IMR-90 (cell line): Measurements from ENCODE around the gene ATP2B2. TPM values are rescaled to one million over a fixed set of nuclear protein-coding genes. Genes with fewer than 3 reads are reported as not detected.

Source experiments
- ATAC-seq: fragments of 200-7000 bp; cut with Tn5 transposase; 2 replicates; pipeline ENCODE4 v1.9.1; 2020; ENCODE audit warnings: low read depth, mild to moderate bottlenecking, moderate library complexity
- BruUV-seq: library from RNA; stranded (reverse); fragments of 400-500 nt; replicated peaks from 2 replicates; lab custom pipeline; 2021; lab: Mats Ljungman, UMichigan
- CTCF ChIA-PET: fragments of 300-600 bp; formaldehyde crosslinking; extraction: SDS; loops from one replicate; lab custom pipeline; 2021; ENCODE audit warnings: antibody characterized with exemption; lab: Yijun Ruan, JAX
- POLR2A ChIA-PET: fragments of 300-600 bp; sonication (Branson Sonifier 250); formaldehyde crosslinking; loops from one replicate; lab custom pipeline; 2022; ENCODE audit warnings: antibody characterized with exemption; ENCODE audit not compliant: unreplicated experiment; lab: Charles Lee
- DNase-seq: peaks from one replicate; pipeline ENCODE4 v3.0.0; 2013
- H2AFZ ChIP-seq: replicated peaks from 2 replicates; pipeline ENCODE3; 2013; ENCODE audit warnings: low read length, mild to moderate bottlenecking; ENCODE audit not compliant: poor library complexity
- H2AK5ac ChIP-seq: 2 replicates; pipeline ENCODE4 v1.6.1; 2013; ENCODE audit warnings: low read depth, low read length, inconsistent platforms
- H2AK9ac ChIP-seq: replicated peaks from 2 replicates; pipeline ENCODE3; 2013; ENCODE audit warnings: mild to moderate bottlenecking, low read depth, low read length, moderate library complexity; ENCODE audit not compliant: poor library complexity
- H2BK120ac ChIP-seq: 2 replicates; pipeline ENCODE4 v1.6.1; 2013; ENCODE audit warnings: low read depth, low read length, inconsistent platforms
- H2BK15ac ChIP-seq: 3 replicates; pipeline ENCODE4 v1.6.1; 2013; ENCODE audit warnings: low read depth, low read length, inconsistent platforms
- H2BK20ac ChIP-seq: 2 replicates; pipeline ENCODE4 v1.6.1; 2013; ENCODE audit warnings: low read depth, mild to moderate bottlenecking, inconsistent platforms, low read length, moderate library complexity
- H2BK5ac ChIP-seq: 2 replicates; pipeline ENCODE4 v1.6.1; 2013; ENCODE audit warnings: mild to moderate bottlenecking, low read depth, low read length, inconsistent platforms; ENCODE audit not compliant: poor library complexity, severe bottlenecking
- H3K14ac ChIP-seq: replicated peaks from 2 replicates; pipeline ENCODE4 v1.6.1; 2013; ENCODE audit warnings: low read depth, low read length, inconsistent platforms
- H3K18ac ChIP-seq: 2 replicates; pipeline ENCODE4 v1.6.1; 2013; ENCODE audit warnings: low read depth, low read length, control low read depth
- H3K23ac ChIP-seq: 2 replicates; pipeline ENCODE4 v1.6.1; 2013; ENCODE audit warnings: low read depth, low read length, inconsistent platforms
- H3K27ac ChIP-seq: 2 replicates; pipeline ENCODE4 v1.5.1; 2013; ENCODE audit warnings: mild to moderate bottlenecking, control low read depth, low read length; ENCODE audit not compliant: insufficient read depth
- H3K27me3 ChIP-seq: 2 replicates; pipeline ENCODE4 v1.6.1; 2013; ENCODE audit warnings: low read length; ENCODE audit not compliant: control insufficient read depth, insufficient read depth
- H3K36me3 ChIP-seq: 2 replicates; pipeline ENCODE4 v1.6.1; 2013; ENCODE audit warnings: low read length, mixed read lengths; ENCODE audit not compliant: control insufficient read depth, insufficient read depth
- H3K4ac ChIP-seq: 2 replicates; pipeline ENCODE4 v1.6.1; 2013; ENCODE audit warnings: low read depth, low read length, inconsistent platforms
- H3K4me1 ChIP-seq: 2 replicates; pipeline ENCODE4 v1.6.1; 2013; ENCODE audit warnings: low read length, mixed read lengths; ENCODE audit not compliant: control insufficient read depth, insufficient read depth
- H3K4me2 ChIP-seq: 2 replicates; pipeline ENCODE4 v1.6.1; 2013; ENCODE audit warnings: low read depth, mild to moderate bottlenecking, control low read depth, low read length, moderate library complexity
- H3K4me3 ChIP-seq: 2 replicates; pipeline ENCODE4 v1.5.1; 2013; ENCODE audit warnings: low read depth, mild to moderate bottlenecking, control low read depth, low read length, moderate library complexity; ENCODE audit not compliant: insufficient read depth
- H3K56ac ChIP-seq: 2 replicates; pipeline ENCODE4 v1.6.1; 2013; ENCODE audit warnings: low read length, inconsistent platforms; ENCODE audit not compliant: insufficient read depth; ENCODE audit errors: extremely low read depth
- H3K79me1 ChIP-seq, 2 experiments: 2 replicates each; pipeline ENCODE4 v1.6.1; 2013; ENCODE audit warnings: low read length in 2 of 2, inconsistent platforms in 1 of 2, low read depth in 1 of 2
- H3K9ac ChIP-seq: 2 replicates; pipeline ENCODE4 v1.6.1; 2013; ENCODE audit warnings: low read depth, low read length, control low read depth
- H3K9me1 ChIP-seq: 2 replicates; pipeline ENCODE4 v1.6.1; 2013; ENCODE audit warnings: low read length, inconsistent platforms; ENCODE audit not compliant: insufficient read depth
- H3K9me3 ChIP-seq: 2 replicates; pipeline ENCODE4 v1.6.1; 2013; ENCODE audit warnings: low read length; ENCODE audit not compliant: control insufficient read depth, insufficient read depth
- H4K20me1 ChIP-seq: 2 replicates; pipeline ENCODE4 v1.6.1; 2013; ENCODE audit warnings: low read length, inconsistent platforms; ENCODE audit not compliant: insufficient read depth
- H4K5ac ChIP-seq: 2 replicates; pipeline ENCODE4 v1.6.1; 2013; ENCODE audit warnings: mild to moderate bottlenecking, low read depth, low read length, control low read depth
- H4K8ac ChIP-seq, 2 experiments: 2 replicates each; pipeline ENCODE4 v1.6.1; 2013; ENCODE audit warnings: low read depth in 2 of 2, low read length in 2 of 2, control low read depth in 1 of 2, inconsistent platforms in 1 of 2
- H4K91ac ChIP-seq: 2 replicates; pipeline ENCODE4 v1.6.1; 2013; ENCODE audit warnings: low read depth, low read length, inconsistent platforms; ENCODE audit not compliant: insufficient read depth
- BHLHE40 ChIP-seq: fragments of 150-350 bp; IDR thresholded peaks from 2 replicates; pipeline ENCODE4 v1.6.1; 2016; ENCODE audit warnings: mild to moderate bottlenecking, low read depth, low read length
- RCOR1 ChIP-seq: IDR thresholded peaks from 2 replicates; pipeline ENCODE4 v1.6.1; 2012; ENCODE audit warnings: mild to moderate bottlenecking, low read length, improper control_type of control experiment; ENCODE audit not compliant: insufficient replicate concordance
- WGBS, 2 experiments: methylation state at CpG; one replicate each; pipeline versions ENCODE4 v1.1.5 to v1.1.7; 2013; ENCODE audit warnings: missing lambda C conversion rate in 2 of 2; ENCODE audit not compliant: insufficient read length in 1 of 2; ENCODE audit errors: extremely low coverage in 2 of 2; 5-methylcytosine and 5-hydroxymethylcytosine counted together
- dilution Hi-C: fragments of 300-500 bp; cut with HindIII; formaldehyde crosslinking; loops from one replicate; pipeline ENCODE4 v1.14.3; 2018; ENCODE audit warnings: low sequenced_read_pairs; ENCODE audit not compliant: unreplicated experiment
- in situ Hi-C: fragments of 300-500 bp; cut with MboI; formaldehyde crosslinking; loops from 3 replicates; pipeline ENCODE4 v1.14.3; 2019; ENCODE audit warnings: low sequenced_read_pairs, inconsistent platforms, mixed read lengths
- intact Hi-C: fragments of 100-400 bp; cut with micrococcal nuclease; formaldehyde crosslinking; loops from 2 replicates; pipeline ENCODE4 v1.10.0; 2022
- polyA plus RNA-seq, 3 experiments: library from polyadenylated mRNA; depleted of rRNA; stranded (reverse); fragments of >200 nt; gene quantifications; 2 replicates each; pipeline ENCODE4 v1.2.3, GENCODE V29; 2012; ENCODE audit warnings: low replicate concordance in 1 of 3
- total RNA-seq: library from RNA; depleted of rRNA; stranded (reverse); fragments of >200 nt; gene quantifications from 2 replicates; pipeline ENCODE4 v1.2.3, GENCODE V29; 2012

ATP2B2 gene
- total and polyA plus RNA-seq, 2 of the 4 experiments (the other 2 are of a cell fraction) = under 0.01 to 0.02 TPM

- no peaks in the 10 kb centered on the region for H3K9me3 ChIP-seq
- no peak overlapping the region for H2BK20ac ChIP-seq
- H3K36me3 ChIP-seq = no peaks in the 10 kb centered on the region
- no CpG with 5 or more reads among the region's 20 CpGs for WGBS, 2 experiments
- TF ChIP-seq BHLHE40 (0 out of 2 replicates have a peak, but pooled peaks have one; percentile 23), RCOR1 (no peak)
- intact Hi-C loops (no loop called here), dilution Hi-C loops (no loop called here), in situ Hi-C loops (no loop called here)
- H2BK15ac ChIP-seq = no peak overlapping the region
- H3K14ac ChIP-seq = no peak overlapping the region
- no peak overlapping the region for H3K23ac ChIP-seq
- H3K27me3 ChIP-seq = peaks cover 59% of the 10 kb centered on the region
- no peak overlapping the region for H2AK5ac ChIP-seq
- H4K20me1 ChIP-seq = no peaks in the 10 kb centered on the region
- no peaks in the 10 kb centered on the region for H3K79me1 ChIP-seq
- no peak overlapping the region for H2AK9ac ChIP-seq
- DNase-seq (peak; percentile 12), ATAC-seq (peak; percentile 11; the same call in 1 of the 2 replicates)
- ChIA-PET POLR2A (no interaction called here), CTCF (no interaction called here)
- H3K27ac ChIP-seq = no peak overlapping the region
- H3K4ac ChIP-seq = no peak overlapping the region
- no TSS peak for BruUV-seq
- no peak overlapping the region; the same call in 1 of the 2 replicates for H3K4me2 ChIP-seq
- no peak overlapping the region for H2BK5ac ChIP-seq
- no peak overlapping the region for H3K9ac ChIP-seq
- H2BK120ac ChIP-seq = no peak overlapping the region
- no peak overlapping the region for H2AFZ ChIP-seq
- H4K8ac ChIP-seq = no peak overlapping the region
- H3K9me1 ChIP-seq = no peaks in the 10 kb centered on the region
- no peak overlapping the region for H3K4me3 ChIP-seq
- no peak overlapping the region for H3K18ac ChIP-seq
- no peak overlapping the region for H4K91ac ChIP-seq
- H3K4me1 ChIP-seq = no peaks in the 10 kb centered on the region
- H4K5ac ChIP-seq = no peak overlapping the region
- H3K56ac ChIP-seq = no peak overlapping the region
These were observed 34.2 kb downstream of the ATP2B2 start for GRCh38 chr3:10471054-10471688.
